GM18868 (cell line): ENCODE measurements around the gene LRRN2.
"Not testable (repeated sequence)": the region's sequence is repeated elsewhere in the genome, so short reads cannot be mapped to it uniquely, and the experiment has no call there.

Source experiments
- ATAC-seq: cut with Tn5 transposase; IDR thresholded peaks from one replicate; pipeline ENCODE4 v1.9.1; 2021; ENCODE audit warnings: mild to moderate bottlenecking, moderate library complexity; ENCODE audit not compliant: unreplicated experiment

LRRN2 gene

GRCh38 chr1:204578867-204579664, 106.5 kb downstream of the LRRN2 start:
- peak; percentile 66 for ATAC-seq

- ATAC-seq: no peak
These were observed 107.6 kb downstream of the LRRN2 start for GRCh38 chr1:204577794-204578478.

- no peak for ATAC-seq
These were observed 109.1 kb downstream of the LRRN2 start for GRCh38 chr1:204576422-204576821.

- ATAC-seq: no peak
These were observed 110.0 kb downstream of the LRRN2 start for GRCh38 chr1:204575221-204576190.

GRCh38 chr1:204574865-204575163, 110.7 kb downstream of the LRRN2 start:
- ATAC-seq: no peak

GRCh38 chr1:204574016-204574864, 111.3 kb downstream of the LRRN2 start:
- ATAC-seq: no peak

- ATAC-seq: no peak
These were observed 112.3 kb downstream of the LRRN2 start for GRCh38 chr1:204572923-204573922.

- ATAC-seq: no peak
These were observed 113.9 kb downstream of the LRRN2 start for GRCh38 chr1:204571631-204572030.

- no peak for ATAC-seq
These were observed 114.4 kb downstream of the LRRN2 start for GRCh38 chr1:204571128-204571527.

- not testable (repeated sequence) for ATAC-seq
These were observed 115.5 kb downstream of the LRRN2 start for GRCh38 chr1:204570021-204570420.

GRCh38 chr1:204569478-204569877, 116.1 kb downstream of the LRRN2 start:
- no peak for ATAC-seq

GRCh38 chr1:204568576-204569315, 116.8 kb downstream of the LRRN2 start:
- no peak for ATAC-seq
